HG02678 (cell line): ENCODE results near the gene KHSRP.
"Not testable (repeated sequence)": the region's sequence is repeated elsewhere in the genome, so short reads cannot be mapped to it uniquely, and the experiment has no call there.

Source experiments
- ATAC-seq: cut with Tn5 transposase; IDR thresholded peaks from one replicate; pipeline ENCODE4 v1.9.1; 2021; ENCODE audit warnings: mild to moderate bottlenecking, moderate library complexity; ENCODE audit not compliant: unreplicated experiment

The KHSRP gene

DNA sequence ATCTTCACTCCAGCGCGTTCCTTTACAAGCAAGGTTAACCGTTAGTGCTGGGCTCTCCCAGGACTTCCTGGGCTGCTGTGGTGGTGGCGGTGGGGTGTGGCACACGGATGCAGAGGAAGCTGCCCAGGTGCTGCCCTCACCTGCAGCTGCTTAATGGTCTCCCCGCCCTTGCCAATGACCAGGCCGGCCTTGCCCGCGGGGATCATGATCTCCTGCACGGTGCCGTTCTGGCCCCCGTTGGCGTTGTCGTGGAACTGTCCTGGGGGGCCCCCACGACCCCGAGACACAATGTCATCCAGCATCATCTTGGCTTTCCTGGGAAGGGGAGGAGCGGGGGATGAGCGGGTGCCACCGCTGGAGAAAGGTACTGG lies 6.1 kb downstream of the KHSRP start:
- ATAC-seq = no peak

GRCh38 chr19:6417713-6418561 lies 6.7 kb downstream of the KHSRP start:
- no peak for ATAC-seq

DNA sequence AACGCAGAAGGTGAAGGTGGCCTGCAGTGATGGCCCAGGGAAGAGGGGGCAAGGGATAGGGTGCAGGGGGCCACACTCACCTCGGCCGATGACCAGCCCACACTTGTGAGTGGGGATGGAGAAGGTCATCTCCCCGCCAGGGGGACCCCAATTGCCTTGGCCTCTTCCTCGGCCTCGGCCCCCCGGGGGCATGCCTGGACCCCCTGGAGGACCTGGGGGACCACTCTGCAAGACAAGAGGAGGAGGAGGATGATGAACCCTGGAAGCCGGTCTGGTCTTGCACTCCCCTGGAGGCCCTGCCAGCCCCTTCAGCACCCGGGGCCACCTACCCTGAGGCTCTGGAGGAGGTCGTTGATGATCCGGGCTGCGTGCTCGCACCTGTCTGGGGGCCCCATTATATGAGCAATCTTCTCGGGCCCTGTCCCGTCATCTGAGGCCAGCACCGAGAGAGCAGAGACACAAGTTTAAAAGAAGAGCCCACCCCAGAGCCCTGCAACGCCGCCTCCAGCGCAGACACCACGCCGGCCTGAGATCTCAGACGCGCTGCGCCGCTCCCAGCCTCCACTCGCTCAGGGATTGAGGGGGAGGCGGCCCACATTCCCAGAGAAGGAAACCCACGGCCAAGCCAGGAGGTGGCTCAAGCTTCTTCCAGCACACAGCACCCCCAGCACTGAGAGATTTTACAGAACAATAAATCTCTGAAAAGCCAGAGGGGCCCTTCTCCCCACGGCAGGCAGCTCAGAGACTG lies 7.8 kb downstream of the KHSRP start:
- ATAC-seq = no peak

DNA sequence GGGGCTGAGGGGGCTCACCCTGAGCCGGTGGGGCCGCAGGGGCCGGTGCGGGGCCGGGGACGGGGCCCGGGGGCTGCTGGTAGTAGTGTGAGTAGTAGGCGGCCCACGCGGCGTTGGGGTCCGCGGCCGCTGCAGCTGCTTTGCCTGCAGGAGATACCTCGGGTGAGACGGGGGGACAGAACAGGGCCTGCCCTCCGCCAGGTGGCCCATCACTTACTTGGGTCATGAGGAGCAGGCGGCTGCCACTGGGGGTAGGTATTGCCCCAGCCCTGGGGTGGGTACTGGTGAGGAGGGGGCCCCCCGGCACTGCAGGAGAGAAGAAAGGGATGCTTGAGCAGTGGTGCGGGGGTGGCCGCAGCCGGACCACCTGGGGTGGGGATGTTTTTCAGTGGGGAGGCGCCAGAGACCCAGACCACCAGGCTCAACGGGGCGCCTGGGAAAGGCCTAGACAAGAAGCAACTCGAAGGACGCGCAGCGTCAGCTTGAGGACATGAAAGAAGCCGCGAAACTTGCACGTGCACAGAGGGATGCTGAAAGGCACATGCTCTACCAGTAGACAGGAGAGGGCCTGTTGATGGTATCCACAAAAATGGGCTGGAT lies 8.9 kb downstream of the KHSRP start:
- no peak for ATAC-seq

DNA sequence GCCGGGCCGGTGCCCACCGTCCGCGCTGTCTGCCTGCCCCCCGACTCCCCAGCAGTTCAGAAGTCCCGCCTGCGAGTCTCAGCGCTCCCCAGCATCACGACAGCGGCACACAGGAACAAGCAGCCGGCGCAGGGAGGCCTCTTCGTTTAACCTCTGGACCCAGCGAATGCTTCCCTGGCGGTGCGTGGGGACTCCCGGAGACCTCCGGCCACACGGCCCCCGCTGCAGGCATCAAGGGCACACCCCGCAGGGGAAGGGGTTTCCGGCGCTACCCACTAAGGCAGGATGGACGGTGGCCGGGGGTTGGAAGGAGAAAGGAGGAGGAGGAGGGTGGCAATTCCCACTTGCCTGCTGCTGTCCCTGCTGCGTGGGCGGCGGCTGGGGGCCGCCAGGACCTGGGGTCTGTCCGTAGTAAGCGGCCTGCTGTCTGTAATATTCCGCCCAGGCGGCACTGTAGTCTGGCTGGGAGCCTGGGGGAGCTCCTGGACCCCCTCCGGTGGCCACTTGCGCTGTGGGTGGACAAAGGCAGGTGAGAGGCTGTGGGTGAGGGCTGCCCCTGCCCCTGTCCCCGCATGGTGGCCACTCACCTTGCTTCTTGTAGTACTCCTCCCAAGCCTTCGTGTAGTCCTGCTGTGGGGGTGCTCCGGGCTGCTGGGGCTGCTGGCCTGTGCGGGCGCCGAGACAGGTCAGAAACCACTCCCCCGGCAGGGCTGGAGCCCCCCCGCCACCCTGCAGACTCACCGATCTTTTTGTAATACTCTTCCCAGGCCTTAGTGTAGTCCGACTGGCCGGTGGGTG lies 9.6 kb downstream of the KHSRP start:
- no peak for ATAC-seq

DNA sequence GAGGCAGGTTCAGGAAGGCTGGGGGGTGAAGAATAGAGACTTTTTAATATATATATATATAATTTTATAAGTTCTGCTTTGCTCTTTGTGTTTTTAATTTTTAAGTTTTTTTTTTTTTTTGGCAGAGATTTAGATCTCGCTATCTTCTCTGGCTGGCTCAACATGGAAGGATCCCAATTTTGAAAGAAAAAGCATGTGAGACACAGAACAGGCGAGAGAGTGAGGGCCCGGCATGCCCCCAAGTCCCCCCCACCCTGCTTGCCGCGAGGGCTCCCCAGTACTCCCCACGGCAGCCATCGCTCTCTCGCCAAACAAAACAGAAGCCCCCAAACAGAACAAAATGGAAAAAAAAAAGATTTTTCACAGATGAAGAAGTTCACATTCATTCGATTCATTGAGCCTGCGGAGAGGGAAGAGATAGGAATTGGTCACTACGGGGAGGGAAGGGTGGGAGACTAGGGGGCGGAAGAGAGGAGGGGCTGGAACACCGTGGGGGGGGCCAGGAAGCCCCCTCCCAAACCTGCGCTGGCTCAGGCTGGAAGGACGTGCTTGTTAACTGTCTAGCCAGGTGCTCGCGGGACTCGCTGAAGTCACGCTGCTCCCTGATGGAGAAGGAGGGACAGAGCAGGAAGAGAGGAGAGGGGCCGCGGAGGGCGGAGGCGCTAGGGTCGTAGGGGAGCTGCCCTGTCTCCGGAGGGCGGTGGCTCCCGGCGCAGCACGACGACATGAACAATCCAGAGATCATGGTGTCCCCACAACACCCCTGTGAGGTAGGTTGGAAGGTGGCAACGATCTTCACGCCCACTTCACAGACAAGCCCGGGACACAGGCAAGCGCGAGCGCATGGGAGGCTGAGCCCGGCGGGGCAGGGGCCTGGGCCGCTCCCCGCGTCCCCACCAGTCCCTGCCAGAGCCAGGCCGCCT lies 10.6 kb downstream of the KHSRP start:
- ATAC-seq = no peak

- no peak for ATAC-seq
Measured at GRCh38 chr19:6413291-6413690, 11.3 kb downstream of the KHSRP start.

DNA sequence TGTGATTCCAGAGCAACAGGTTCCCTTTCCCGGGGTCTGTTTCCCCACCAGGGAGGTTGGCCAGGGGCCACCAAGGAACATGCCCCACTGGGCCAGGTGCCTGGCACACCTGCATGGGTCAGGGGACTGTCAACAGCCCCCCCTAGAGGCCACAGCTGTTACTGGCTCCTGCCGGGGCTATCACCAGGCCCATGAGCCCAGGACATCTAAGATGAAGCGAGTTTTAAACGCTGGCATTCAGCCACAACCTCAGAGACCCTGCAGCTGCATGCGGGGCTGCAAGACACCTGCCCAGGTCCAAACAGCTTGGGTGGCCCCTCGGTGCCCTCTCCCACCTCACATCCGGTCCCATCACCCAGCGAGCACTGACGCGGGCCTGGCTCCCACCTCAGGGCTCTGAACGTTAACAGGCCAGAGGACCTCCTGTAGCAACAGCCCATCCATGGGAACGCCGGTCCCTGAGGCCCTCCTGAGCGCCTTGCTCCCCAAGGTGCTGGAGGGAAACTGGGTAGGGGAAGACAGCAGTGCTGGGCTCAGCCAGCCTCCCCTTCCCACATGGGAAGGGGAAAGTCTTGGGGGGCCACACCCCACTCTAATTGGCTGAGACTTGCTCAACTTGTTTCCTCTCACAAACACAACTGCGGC lies 12.0 kb downstream of the KHSRP start:
- ATAC-seq = no peak

- ATAC-seq = no peak
Measured at GRCh38 chr19:6412061-6412446, 12.6 kb downstream of the KHSRP start.

GRCh38 chr19:6409346-6409745 lies 15.3 kb downstream of the KHSRP start:
- ATAC-seq = no peak

DNA sequence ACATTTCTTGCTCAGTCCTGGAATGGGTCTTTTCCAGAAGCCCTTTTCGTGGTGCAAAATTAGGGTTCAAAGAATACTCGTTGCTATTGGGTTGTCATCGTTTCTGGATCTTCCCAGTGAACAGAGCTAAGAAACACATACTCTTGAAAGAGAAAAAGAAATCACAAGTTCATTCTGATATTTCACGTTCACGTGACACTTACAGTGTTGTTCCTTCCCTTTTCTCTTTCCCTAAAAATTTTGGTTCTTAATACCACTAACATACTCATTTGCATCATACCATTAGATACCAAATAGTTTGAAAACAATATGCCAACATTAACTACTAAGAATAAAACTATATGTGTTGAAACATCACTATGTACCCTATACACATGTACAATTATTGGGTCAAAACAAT lies 18.2 kb downstream of the KHSRP start:
- no peak for ATAC-seq

GRCh38 chr19:6402837-6403608 lies 21.6 kb downstream of the KHSRP start:
- ATAC-seq = no peak

DNA sequence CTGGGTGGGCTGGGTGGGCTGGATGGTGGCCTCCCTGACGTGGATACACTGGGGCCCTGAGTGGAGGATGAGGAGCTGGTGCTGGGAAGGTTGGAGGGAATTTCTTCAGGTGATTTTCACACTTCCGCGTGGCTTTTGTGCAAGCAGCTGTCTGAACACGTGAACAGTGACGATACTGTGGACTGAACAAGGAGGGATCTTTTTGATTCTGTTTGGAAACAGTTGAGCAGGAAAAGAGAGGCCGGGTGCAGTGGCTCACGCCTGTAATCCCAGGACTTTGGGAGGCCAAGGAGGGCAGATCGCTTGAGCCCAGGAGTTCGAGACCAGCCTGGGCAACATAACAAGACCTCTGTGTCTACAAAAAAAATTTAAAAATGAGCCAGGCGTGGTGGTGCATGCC lies 22.6 kb downstream of the KHSRP start:
- ATAC-seq = no peak

GRCh38 chr19:6400062-6400944 lies 24.3 kb downstream of the KHSRP start:
- not testable (repeated sequence) for ATAC-seq

DNA sequence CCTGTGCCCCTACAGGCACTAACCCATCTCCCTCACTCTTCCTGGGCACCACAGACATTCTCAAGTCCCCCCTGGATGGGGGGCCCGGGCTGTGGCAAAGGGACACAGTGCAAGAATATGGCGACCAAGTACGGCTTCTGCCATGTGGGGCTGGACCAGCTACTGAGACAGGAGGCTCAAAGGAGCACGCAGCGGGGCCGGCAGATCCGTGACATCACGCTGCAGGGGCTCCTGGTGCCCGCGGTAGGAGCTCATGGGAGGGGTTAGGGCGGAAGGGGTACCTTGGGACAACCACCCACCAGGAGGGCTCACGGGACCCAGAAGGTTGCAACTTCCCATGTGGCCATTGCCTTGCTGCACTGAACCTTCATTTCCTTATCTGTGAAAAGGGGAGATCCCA lies 28.3 kb downstream of the KHSRP start:
- no peak for ATAC-seq

GRCh38 chr19:6394831-6395230 lies 29.8 kb downstream of the KHSRP start:
- no peak for ATAC-seq

DNA sequence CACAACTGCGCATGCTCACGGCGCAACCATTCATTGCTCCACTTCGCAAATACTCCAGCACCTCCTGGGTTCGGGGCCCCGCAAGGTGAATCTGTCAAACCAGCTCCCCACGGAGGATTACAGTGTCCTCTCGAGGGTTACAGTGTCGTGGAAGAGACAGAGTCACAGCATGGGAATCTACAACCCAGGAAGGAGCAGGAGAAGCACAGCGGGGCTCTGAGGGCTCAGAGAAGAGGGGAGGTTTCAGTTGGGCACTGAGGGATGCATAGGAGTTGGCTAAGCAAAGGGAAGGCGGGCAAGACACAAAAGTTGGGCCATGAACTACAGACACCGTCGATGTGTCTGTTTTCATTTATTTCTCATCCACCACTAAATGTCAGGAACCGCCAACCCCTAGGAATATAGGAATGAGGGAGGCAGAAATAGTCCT lies 30.6 kb downstream of the KHSRP start:
- ATAC-seq = no peak
